HG02588 (cell line): ENCODE results near the gene NOP9.
A peak's percentile ranks its signal among the peaks of the same experiment; 100 is the strongest.

Experiments used
- ATAC-seq: cut with Tn5 transposase; IDR thresholded peaks from one replicate; pipeline ENCODE4 v1.9.1; 2021; ENCODE audit warnings: mild to moderate bottlenecking, moderate library complexity; ENCODE audit not compliant: unreplicated experiment

Gene NOP9

GRCh38 chr14:24262821-24263733 lies 36.6 kb upstream of the NOP9 start, which contains the start of gene TGM1:
TSS of gene TGM1 (minus strand) at chr14:24263177. CDS start at chr14:24262352, 825 bp downstream.
- ATAC-seq = no peak

DNA sequence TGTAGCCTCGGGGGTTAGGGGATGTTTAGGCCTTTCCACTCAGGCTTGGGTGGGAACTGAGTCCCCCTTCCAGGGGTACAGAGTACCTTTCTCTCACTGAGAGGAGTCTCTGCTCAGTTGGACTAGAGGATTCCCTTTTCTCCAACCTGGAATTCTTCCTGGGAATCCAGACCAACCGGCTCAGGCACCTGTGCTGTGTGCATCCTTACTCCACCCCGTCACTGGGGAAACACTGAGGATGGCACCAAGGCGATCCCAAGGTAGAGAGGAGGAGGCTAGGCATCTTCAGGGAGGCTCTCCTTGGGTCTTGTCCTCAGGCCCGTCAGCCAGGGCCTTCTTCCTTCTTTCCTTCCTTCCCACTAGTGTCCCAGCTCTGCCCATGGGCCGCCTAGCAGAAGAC lies 35.8 kb upstream of the NOP9 start:
- no peak for ATAC-seq

GRCh38 chr14:24264298-24264697 lies 35.4 kb upstream of the NOP9 start:
- ATAC-seq = no peak

- no peak for ATAC-seq
Measured at GRCh38 chr14:24266344-24267244, 33.1 kb upstream of the NOP9 start.

DNA sequence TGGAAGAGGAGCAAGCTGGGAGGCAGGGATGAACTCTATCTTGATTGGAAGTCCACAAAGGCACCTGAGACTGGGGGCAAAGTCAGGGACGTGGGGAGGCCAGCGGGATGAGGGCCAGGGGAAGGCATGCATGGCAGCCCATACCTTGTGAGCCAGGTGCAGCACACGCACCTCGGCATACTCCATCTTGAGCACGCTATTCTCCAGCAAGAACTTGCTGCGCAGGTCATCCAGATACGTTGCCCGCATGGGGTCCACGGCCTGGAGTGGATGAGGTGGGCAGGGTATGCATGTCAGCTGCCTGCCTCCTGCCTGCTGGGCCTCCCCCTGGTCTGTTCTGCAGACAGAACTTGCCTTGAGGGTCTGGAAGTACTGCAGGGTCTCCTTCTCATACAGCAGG lies 32.1 kb upstream of the NOP9 start:
- no peak for ATAC-seq

- no peak for ATAC-seq
Measured at GRCh38 chr14:24268225-24268624, 31.4 kb upstream of the NOP9 start.

- ATAC-seq = no peak
Measured at GRCh38 chr14:24269368-24269767, 30.3 kb upstream of the NOP9 start.

DNA sequence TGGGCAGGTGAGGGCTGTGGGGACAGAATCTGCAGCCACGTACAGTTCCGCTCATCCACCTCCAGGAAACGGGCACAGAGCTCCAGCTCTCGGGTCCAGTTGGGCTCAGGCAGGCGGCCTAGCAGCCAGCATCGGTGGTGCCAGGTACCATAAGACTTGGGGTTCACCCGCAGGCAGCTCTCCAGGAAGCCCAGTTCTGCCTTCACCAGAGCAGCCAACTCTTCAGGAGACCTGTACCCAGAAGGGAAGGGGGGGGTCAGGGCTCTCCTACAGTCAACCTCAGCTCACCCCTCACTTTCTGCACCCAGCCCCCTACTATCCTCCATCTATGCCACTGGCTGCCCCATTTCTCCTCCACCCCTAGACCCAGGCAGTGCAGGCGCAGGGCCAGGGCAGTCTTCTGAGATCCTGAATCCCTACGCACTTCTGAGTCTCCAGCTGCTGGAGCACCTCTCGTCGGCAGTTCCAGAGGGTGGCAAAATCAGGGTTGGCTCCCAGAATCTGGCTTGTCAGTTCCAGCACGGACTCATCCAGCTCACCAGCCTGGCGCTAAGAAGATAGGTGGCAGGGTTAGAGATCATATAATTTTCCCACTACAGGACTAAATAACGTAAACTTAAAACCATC lies 29.6 kb upstream of the NOP9 start:
- no peak for ATAC-seq

GRCh38 chr14:24270537-24271133 lies 29.0 kb upstream of the NOP9 start:
- no peak for ATAC-seq

DNA sequence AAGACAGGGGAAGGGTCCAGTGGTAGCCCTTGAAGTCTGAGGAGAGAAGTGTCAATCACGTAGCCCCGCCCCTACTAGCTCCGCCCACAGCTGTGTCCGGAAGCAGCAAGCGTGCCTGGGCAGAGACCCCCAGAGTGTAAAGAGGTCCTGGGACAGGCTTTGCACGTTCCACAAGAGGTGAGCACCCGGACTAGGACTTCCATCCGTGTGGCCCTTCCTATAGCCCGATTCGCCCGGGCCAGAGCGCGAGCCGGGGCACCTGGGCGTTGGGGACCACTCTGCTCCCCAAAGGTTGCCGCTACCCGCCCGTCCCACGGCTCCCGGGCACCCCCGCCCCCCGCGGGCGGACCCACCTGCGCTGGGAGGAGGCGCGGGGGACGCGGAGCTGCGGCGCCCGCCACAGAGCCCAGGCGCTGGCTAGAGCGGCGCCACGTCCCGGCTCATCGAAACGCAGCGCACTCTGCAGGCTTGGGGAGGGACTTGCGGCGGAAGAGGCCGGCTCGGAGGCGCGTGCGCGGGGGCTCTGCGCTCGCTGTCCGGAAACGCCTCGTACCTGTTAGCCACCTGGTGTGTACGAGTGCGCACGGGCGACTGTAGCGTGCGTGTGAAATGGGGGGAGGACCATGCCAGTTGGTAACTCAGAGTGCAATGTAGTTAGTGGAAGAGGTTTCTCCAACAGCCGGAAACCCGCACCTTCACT lies 28.4 kb upstream of the NOP9 start, which contains the start of gene RABGGTA:
TSS of gene RABGGTA (minus strand) at position 464 of the 700 bp plus-strand sequence. CDS start 482 bp downstream, outside the sequence.
- peak; percentile 88 for ATAC-seq

DNA sequence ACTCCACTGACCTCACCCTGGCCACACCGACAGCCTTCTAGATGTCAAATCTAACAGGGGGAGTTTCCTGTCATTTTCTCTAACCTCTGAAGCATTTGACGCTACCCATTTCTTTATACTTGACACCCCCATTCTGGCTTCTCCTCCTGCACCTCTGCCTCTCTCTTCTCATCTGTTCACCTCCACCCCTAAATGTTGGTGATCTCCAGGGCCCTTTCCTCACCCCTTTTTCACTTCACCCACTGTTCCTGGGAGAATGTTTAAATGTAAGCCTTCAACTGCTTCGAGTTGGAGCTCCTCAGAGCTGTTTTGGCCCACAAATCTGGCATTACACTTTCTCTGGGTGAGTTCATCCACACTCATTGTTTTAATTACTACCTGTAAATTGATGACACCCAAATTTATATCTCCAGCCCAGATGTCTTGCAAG lies 27.8 kb upstream of the NOP9 start:
- no peak for ATAC-seq

- no peak for ATAC-seq
Measured at GRCh38 chr14:24272467-24272866, 27.2 kb upstream of the NOP9 start.

DNA sequence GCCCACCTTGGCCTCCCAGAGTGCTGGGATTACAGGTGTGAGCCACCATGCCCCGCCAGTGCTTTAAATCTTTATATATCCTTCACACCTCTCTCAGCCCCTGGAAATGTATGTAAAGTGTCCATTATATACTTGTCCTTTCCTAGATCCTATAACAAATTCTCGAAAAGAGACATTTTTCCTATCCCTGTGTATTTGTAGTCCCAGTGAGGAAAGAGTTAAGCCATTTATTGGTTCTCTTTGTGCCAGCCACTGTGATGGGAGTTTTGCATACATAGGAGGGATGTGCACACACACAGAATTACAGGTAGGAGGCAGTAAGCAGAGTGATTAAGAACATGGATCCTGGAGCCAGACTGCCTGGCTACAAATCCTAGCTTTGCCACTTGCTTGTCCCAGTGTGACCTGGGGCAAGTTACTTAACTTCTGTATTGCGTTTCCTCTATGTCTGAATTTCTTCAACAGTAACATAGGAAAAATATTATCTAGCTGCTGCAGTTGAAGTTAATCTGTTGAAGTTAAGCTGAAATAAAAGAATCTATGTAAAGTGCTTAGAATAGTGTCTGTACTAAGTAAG lies 26.1 kb upstream of the NOP9 start:
- ATAC-seq = no peak

DNA sequence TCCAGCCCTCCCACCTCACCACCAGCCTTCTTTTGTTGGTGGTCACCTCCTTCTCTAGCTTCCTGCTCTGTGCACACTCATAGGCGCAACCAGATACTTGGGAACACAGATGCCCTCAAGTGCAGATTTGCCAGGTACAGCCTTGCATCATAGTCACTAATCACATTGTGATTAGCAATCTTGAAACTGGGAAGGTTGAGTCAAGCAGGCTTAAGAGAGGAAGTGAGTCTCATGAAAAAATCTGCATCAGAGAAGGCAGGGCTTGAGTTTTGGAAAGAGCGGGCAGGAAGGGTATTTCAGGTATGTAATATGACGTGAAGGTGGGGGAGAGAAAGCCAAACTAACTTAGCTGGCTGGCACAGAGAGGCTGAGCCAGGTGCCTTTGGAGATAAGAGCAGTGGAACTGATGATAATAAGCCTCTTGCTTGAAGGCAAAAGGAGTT lies 25.5 kb upstream of the NOP9 start:
- ATAC-seq = peak; percentile 37

GRCh38 chr14:24277071-24277470 lies 22.6 kb upstream of the NOP9 start:
- ATAC-seq = no peak

- ATAC-seq = no peak
Measured at GRCh38 chr14:24277606-24278321, 21.9 kb upstream of the NOP9 start.

GRCh38 chr14:24278424-24278823 lies 21.2 kb upstream of the NOP9 start:
- no peak for ATAC-seq

DNA sequence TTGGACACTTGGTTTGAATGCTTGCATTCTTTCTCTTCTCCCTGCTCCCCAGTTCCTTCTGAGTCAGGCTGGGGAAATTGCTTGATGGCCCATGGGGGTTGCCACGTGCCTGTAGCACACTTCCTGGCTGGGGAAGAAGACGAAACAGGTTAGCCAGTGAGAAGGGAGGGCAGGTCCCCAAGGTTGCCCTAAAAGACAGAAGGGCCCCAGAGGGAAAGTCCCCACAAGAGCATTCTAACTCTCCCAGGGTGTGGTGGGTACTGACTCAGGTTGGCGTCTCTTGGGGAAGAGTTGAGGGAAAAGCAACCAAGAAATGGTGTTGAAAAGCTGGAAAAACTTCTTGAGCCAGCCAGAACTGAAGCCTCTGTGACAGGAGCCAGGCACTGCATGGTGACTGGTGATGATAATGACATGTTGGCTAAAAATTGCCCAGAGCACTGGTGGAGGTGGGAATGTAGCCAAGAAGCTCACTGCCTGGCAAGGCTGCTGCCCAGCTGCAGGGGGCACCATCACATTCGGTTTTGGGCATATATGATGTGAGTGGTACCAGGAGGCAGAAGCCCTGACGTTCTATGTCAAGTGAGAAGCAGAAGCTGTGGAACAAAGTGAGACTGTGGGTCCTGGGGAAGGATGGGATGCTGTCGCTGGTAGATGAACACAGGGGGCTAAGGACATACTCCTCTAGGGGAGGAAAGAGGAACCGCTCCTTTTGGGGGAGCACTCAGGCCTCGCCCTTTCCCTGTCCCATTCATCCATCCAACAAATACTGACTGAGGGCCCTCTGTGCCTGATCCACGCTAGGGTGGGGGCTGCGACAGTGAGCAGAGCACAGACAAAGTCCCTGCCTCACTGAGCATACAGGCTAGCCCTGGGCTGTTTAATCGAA lies 20.1 kb upstream of the NOP9 start:
- ATAC-seq = peak; percentile 68
